NCI-H2196 (cell line): Measurements from ENCODE around the gene ZNF821.
"Not testable (repeated sequence)": the region's sequence is repeated elsewhere in the genome, so short reads cannot be mapped to it uniquely, and the experiment has no call there.

ENCODE experiments used
- DNase-seq: peaks from one replicate; lab custom pipeline; 2025; ENCODE audit not compliant: unreplicated experiment; lab: John Stamatoyannopoulos, UW

ZNF821 gene

GRCh38 chr16:71903608-71904007 is 19.6 kb upstream of the ZNF821 start:
- no peak for DNase-seq

GRCh38 chr16:71902656-71903365 is 18.8 kb upstream of the ZNF821 start:
- no peak for DNase-seq

DNA sequence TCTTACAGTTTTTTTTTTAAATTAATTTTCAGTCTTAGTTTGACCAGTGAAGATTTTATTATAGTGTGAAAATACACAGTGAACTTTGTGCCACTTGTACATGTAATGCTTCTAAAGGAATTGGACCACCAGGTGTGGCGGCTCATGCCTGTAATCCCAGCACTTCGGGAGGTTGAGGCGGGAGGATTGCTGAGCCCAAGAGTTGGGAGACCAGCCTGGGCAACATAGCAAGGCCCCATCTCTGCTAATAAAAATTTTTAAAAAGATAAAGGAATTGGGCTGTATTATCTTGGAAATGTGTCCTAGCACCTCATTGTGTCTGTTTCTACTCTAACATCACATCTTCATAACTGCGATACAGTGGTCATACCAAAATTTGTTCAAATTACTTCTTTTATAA is 15.2 kb upstream of the ZNF821 start:
- no peak for DNase-seq

DNA sequence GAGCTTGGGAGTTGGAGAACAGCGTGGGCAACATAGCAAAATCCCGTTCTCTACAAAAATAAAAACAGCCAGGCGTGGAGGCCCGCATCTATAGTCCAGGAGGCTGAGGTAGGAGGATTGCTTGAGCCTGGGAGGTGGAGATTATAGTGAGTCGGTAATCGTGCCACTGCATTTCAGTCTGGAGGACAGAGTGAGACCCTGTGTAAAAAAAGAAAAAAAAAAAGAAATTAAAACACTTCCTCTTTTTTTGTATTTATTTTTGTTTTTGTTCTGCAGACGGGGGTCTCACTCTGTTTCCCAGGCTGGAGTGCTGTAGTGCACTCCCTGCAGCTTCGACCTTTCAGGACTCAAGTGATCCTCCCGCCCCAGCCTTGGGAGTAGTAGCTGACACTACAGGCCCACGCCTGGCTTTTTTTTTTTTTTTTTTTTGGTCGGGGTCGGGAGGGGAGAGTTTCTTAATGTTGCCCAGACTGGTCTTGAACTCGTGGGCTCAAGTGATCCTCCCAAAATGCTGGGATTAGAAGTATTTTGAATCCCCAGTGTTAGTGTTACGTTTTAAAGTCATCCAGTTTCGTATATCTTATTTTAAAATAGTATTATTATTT is 12.9 kb upstream of the ZNF821 start:
- DNase-seq: no peak

GRCh38 chr16:71895679-71896365 is 11.8 kb upstream of the ZNF821 start:
- DNase-seq: no peak

GRCh38 chr16:71894921-71895678 is 11.1 kb upstream of the ZNF821 start, which contains the start of gene IST1:
IST1 (plus strand) TSS chr16:71895531; CDS start chr16:71915641, 20,110 bp downstream.
- peak; percentile 88 for DNase-seq

DNA sequence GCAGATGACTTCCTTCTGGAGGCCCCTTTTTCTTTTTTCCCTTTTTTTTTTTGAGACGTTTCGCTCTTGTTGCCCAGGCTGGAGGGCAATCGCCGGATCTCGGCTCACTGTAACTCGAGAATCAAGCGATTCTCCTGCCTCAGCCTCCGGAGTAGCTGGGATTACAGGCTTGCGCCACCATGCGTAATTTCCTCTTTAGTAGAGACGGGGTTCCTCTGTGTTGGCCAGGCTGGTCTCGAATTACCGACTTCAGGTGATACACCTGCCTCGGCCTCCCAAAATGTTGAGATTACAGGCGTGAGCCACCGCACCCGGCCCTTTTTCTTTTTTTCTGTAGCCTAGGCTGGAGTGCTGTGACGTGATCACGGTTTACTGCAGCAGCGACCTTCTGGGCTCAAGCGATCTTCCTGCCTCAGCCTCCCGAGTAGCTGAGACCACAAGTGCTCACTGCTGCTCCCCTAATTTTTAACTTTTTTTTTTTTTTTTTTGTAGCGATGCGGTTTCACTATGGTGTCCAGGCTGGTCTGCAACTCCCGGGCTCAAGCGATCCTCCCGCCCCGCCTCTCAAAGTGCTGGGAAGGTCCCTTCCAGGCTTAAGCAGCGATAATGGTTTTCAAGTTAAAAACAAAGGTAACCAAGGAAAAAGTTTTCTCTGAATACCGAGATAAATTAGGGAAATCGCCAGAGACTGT is 10.4 kb upstream of the ZNF821 start:
- DNase-seq: peak; percentile 27

DNA sequence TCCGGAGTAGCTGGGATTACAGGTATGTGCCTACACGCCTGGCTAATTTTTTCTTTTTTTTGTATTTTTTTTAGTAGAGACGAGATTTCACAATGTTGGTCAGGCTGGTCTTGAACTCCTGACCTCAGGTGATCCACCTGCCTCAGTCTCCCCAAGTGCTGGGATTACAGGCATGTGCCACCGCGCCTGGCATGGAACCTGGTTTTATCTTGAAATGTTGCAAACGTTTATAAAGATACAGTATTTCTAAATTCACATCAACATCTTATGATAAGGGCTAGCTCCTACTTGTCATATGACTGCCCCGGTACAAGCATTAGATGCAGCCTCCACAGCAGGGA is 9.9 kb upstream of the ZNF821 start:
- DNase-seq: no peak

DNA sequence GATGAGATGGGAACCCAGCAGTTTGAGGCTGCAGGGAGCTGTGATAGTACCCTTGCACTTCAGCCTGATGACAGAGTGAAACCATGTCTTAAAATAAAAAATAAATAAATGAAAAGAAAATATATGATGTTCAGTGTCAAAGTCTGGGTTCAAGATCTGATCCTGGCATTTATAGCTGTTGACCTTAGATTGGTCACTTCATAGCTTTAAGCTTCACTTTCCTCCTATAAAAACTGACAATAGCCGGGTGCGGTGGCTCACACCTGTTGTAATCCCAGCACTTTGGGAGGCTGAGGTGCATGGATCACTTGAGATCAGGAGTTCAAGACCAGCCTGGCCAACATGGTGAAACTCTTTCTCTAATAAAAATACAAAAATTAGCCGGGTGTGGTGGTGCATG is 5.2 kb upstream of the ZNF821 start:
- DNase-seq: no peak

GRCh38 chr16:71885261-71885650 is 1.3 kb upstream of the ZNF821 start:
- no peak for DNase-seq

- no peak for DNase-seq
Measured at GRCh38 chr16:71883168-71883848, 674 bp downstream of the ZNF821 start.

DNA sequence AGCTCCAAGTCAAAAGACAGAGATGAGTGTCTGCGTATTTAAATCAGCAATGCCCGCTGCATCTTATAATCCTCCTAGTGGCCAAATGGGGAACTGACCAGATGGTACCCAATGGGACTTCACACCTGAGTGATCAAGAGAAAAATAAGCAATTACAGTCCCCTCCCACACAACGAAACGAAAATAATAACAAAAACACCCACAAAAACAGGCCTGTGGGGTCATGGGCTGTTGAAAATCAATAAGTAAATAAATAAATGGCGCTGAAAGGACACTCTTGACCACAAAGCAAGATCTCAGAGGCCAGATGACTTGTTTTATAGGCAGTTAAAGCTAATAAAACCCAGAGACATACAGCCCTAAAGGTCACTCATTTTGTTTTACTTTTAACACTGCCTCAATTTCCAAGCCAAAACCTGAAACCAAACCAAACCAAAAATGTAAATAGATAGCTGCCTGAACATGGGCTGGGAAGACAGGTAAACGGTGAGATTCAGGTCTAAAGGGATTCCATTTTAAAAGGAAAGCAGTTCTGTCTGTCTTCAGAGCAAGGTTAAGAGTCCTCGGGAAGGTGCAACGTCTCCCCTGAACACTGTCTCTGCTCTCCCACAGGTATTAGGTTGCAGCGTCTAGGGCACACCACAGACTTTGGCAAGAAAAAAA is 1.3 kb downstream of the ZNF821 start:
- DNase-seq: peak; percentile 68

GRCh38 chr16:71880176-71880575 is 3.8 kb downstream of the ZNF821 start:
- DNase-seq: no peak

GRCh38 chr16:71878911-71879310 is 5.1 kb downstream of the ZNF821 start:
- no peak for DNase-seq

- DNase-seq: no peak
Measured at GRCh38 chr16:71873199-71873598, 10.8 kb downstream of the ZNF821 start.

DNA sequence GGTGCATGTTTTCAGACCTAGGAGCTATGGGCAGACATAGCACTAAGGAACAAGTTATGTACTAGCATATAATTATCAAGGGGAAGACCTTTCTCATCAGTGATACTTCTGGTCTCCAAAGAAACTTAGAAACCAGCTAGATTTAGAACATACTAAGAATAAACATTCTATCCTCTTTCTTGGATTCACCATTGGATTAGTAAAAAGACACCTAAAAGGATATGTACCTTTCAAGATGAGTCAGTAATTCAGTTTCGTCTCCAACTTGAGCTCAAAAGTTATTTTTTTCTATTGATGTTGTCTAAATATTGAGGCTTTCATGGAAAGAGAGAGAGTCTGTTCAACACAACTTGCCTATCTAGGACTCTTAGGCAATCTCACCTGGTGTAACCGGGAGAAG is 13.2 kb downstream of the ZNF821 start:
- DNase-seq: no peak

GRCh38 chr16:71869089-71869488 is 14.9 kb downstream of the ZNF821 start:
- DNase-seq: no peak

GRCh38 chr16:71867939-71868338 is 16.0 kb downstream of the ZNF821 start:
- peak; percentile 65 for DNase-seq

DNA sequence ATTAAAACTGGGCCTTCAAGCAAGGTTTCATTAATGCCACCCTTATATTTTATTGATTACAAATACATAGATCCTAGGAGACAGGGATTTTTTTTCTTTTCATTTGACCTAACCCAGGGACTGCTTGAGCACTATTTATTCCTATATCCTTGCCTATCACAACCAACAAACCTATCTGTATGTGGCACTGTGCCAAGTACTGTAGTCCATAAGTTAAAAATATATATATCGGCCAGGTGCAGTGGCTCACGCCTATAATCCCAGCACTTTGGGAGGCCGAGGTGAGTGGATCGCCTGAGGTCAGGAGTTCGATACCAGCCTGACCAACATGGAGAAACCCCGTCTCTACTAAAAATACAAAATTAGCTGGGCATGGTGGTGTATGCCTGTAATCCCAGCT is 16.8 kb downstream of the ZNF821 start:
- DNase-seq: not testable (repeated sequence)
